Non-pigmented ciliary epithelial cell (primary cell): ENCODE data around the gene FAM174B.

Experiments
- DNase-seq: peaks from one replicate; pipeline ENCODE4 v3.0.0-alpha.2; 2010; ENCODE audit warnings: low read depth

FAM174B gene

GRCh38 chr15:92664178-92664900 is 8.8 kb upstream of the FAM174B start:
- no peak for DNase-seq

GRCh38 chr15:92663250-92663951 is 7.8 kb upstream of the FAM174B start:
- no peak for DNase-seq

- no peak for DNase-seq
Observed at GRCh38 chr15:92662762-92663161, 7.2 kb upstream of the FAM174B start.

- DNase-seq, result no peak
Observed at GRCh38 chr15:92661956-92662355, 6.4 kb upstream of the FAM174B start.

GRCh38 chr15:92661069-92661468 is 5.5 kb upstream of the FAM174B start:
- no peak for DNase-seq

DNA sequence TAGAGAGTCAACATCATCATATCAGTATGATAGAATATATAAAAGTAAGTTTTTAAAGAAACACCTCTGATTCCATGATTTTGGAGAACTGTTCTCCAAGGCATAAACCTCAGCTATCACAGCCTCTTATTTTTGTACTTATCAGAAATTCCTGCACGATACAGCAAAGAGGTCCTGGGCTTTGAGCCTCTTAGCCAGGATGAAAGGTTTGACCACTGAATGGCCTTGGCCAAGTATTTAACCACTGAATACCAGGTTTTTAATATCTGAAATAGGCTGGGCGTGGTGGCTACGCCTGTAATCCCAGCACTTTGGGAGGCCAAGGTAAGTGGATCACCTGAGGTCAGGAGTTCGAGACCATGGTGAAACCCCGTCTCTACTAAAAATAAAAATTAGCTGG is 1.9 kb upstream of the FAM174B start:
- DNase-seq, result no peak

GRCh38 chr15:92656089-92656488 is 514 bp upstream of the FAM174B start:
- DNase-seq, result no peak

- no peak for DNase-seq
Observed at GRCh38 chr15:92654662-92655061, 913 bp downstream of the FAM174B start.

GRCh38 chr15:92653836-92654539 is 1.6 kb downstream of the FAM174B start:
- DNase-seq, result no peak

DNA sequence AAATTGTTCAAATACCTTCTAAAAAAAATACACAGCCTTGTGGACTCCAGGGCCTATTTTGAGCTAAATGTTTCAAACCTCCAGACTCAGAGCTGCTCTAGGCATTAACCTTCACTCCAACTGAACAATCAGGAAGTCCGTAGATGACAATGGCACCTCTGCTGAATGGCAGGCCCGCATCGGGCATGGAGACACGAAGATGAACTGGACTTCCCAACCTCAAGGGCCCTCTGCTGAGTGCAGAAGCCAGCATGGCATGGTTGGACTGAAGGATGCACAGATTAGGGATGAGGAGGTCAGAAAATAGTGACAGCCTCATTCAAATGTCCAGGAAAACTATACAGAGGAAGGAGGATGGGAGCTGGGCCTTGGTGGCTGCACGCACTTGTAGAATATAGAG is 2.2 kb downstream of the FAM174B start:
- no peak for DNase-seq

DNA sequence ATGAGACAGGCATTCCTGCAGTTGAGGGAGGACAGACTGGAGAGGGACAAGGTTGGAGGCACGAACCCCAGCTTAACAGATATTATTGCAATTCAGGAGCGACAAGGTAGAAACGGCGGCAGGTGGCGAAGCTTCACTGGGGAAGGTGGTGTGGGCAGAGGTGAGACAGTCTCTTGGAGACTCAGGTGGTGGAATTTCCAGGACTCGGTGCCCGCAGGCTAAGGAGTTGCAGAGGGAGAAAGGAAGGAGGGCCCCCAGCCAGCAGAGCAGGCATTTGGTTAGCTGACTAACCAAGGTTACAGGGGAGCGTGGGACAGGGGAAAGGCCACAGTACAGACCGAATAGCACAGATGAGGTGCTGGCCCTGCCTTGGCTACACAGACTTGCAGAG is 3.0 kb downstream of the FAM174B start:
- DNase-seq, result no peak

- DNase-seq, result no peak
Observed at GRCh38 chr15:92651877-92652575, 3.5 kb downstream of the FAM174B start.

GRCh38 chr15:92650966-92651365 is 4.6 kb downstream of the FAM174B start:
- no peak for DNase-seq

DNA sequence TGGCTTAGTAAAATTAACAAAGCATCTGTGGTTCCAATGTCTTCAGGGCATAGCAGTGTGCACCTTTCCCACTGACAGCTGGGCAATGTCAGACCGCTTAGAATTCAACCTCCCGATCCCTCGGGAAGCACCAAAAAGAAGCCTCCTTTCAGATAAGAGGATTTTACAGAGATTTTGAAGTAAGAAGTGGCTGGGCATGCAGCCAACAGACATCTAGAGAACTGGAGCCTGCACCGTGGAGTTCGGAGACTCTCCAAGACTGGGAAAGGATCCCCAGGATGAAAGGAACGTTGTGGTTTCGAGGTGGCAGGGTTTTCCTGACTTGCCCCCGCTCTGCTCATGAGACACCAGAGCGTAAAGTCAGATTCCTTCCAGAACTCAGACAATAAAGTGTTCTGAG is 5.3 kb downstream of the FAM174B start:
- no peak for DNase-seq

- DNase-seq, result no peak
Observed at GRCh38 chr15:92648190-92648875, 7.2 kb downstream of the FAM174B start.

- DNase-seq, result no peak
Observed at GRCh38 chr15:92647467-92648163, 8.0 kb downstream of the FAM174B start.

GRCh38 chr15:92646216-92646615 is 9.4 kb downstream of the FAM174B start:
- DNase-seq, result no peak

DNA sequence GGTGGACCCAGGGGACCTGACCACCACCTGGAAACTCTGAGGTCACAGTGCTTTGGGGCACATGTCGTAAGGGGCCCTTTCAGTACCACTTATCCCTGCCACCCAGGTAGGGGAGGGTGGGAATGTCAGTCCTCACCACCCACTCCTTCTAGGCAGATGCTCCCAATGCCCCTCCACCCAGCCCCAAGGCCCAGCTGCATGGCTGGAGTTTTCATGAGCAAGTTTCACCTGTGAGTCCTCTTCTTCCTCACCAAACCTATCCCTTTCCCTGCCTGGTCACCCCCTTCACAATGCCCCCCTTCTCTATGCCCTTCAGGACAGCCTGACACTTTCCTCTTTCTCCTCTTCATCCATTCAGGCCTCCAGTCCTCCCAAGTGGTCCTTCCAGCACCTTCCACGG is 9.8 kb downstream of the FAM174B start:
- no peak for DNase-seq

DNA sequence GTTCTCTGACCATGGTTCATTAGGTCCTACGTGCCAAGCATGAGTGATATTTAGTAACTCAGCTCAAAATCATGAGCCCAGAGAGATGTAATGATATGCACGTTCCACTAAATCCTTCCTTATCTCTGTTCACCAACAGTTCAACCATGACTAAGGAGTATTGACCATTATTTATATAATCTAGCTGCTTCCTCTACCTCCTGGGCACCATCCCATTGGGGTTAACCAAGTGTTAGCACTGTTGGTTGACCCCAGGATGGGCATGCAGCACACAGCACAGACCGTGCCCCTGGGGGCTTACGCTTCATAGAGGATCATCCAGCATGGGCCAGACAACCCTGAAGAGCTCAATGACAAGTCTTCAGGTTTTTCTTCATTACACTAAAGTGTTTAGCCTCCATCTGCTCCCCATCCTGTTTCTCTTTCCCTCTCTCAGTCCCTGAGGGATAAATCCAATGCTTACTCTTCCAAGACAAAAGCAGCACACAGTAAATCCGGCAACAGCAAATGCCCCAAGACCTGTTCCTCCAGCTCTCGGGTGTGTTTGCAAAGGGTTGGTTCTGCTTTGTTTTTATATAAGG is 10.4 kb downstream of the FAM174B start:
- no peak for DNase-seq

DNA sequence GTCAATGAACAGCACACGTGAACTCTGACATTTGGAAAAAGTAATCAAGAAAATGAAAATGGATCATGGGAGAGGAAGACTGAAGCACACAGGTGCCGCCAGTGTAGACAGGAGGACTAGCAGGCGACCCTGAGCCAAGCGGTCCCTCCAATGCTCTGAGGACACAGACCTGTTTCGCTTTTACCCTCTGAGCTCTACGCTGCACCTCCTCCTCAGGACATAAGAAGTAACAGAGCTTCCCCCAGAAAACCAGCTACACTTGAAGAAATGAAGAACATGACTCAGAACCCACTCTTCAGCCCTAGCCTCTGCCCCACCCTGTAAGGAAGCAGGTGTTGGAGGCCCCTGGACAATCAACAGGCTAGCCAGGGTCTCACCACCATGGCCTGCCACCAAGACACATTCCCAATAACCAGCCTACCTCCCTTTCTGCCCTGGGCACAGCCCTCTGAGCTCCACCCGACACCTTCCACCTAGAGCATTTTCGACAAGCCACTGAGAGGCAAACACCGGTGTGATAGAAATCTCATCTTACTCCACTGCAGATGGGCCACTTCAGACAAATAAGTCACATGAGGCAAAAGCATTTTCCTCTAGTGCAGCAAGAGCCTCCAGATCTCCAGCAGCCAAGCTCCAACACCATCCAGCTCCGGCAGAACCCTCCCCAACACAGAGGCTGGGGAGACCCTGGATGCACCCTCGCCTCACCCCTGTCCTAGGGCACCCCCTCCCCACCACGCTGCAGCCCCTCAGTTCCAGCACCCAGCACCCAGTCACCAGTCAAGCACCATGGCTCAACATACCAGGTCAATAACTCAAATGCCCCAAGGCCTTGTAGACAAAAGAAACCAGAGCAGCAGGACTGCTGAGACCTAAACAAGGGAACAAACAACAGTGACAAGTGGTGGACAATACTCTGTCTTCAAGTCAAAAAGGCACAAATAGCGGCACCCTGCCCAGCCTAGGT is 11.4 kb downstream of the FAM174B start:
- DNase-seq, result no peak
